WTC11 (cell line): Measurements from ENCODE around the gene PANK4.

Experiments used
- CTCF ChIP-seq: fragments of 200-600 bp; IDR thresholded peaks from 2 replicates; pipeline ENCODE4 v1.8.0; 2022; ENCODE audit warnings: antibody characterized with exemption
- NR1H2 ChIP-seq: sonication (generic); formaldehyde crosslinking; IDR thresholded peaks from 2 replicates; pipeline ENCODE4 v1.9.0; 2021; ENCODE audit warnings: mild to moderate bottlenecking, moderate library complexity, missing genetic modification reagents

GRCh38 chr1:2460996-2461751 lies 65.2 kb downstream of the PANK4 start:
- TF ChIP-seq CTCF, result no peak
- no peak for TF ChIP-seq NR1H2 (CRISPR knock-in tag)
